Measurements from ENCODE around the gene MAST4. TPM values are rescaled to one million over a fixed set of nuclear protein-coding genes. Genes with fewer than 3 reads are reported as not detected.
"Not testable (repeated sequence)": the region's sequence is repeated elsewhere in the genome, so short reads cannot be mapped to it uniquely, and the experiment has no call there.

The MAST4 gene
- total RNA-seq, 1 donor from 2014 or later, result 55.2 TPM

DNA sequence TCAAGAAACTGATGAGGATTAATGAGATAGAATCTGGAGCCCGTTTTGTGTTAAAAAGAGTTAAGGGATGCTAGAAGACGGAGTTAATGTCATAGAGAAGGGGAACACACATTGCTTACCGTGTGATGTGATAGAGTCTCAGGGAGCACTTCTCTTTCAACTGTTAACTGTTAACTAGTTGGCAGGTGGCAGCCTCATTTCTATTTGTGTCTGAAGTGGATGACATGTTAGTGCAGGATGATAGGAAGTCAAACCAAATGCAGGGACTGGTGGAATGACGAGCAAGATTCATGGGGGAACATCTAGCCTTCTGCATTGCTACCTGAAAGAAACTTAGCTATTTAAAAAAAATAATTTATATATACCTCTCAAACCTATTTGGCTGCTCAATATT lies 222.7 kb downstream of the MAST4 start:
- no peak for DNase-seq (ENCODE audit: low spot score in 2 of 2)
- intact Hi-C loops (cut with DNase I), result no loop called here

DNA sequence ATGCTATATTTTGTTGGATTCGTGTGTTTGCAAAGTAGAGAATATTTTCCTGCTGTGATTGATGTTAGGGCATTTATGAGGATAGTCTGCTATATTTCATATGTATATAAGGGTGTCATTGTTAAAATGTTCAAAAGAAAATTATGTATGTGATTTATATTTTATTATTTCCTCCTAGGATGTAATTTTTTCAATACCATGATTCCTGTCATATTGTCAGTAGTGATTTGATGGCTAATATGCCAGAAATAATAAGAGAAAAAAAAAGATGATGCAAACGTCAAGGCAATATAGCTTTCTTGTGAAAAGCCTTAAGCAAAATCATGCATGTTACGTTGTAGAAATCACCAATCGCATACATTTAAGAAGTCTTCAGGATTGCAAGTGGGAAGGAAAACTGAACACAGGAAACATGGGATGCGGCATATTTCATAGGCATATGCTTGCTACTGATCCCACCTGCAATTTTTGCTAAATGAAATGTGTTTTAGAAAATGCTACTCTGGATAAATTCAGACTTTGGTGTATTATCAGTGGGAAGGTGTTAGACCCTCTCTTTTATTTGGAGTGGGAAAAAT lies 224.5 kb downstream of the MAST4 start:
- H3K9me3 ChIP-seq, result no peaks in the 10 kb centered on the region
- H3K4me3 ChIP-seq, result no peak overlapping the region
- no peaks in the 10 kb centered on the region for H3K4me1 ChIP-seq
- DNase-seq (ENCODE audit: low spot score in 2 of 2), result no peak
- TF ChIP-seq, protein P1, sequence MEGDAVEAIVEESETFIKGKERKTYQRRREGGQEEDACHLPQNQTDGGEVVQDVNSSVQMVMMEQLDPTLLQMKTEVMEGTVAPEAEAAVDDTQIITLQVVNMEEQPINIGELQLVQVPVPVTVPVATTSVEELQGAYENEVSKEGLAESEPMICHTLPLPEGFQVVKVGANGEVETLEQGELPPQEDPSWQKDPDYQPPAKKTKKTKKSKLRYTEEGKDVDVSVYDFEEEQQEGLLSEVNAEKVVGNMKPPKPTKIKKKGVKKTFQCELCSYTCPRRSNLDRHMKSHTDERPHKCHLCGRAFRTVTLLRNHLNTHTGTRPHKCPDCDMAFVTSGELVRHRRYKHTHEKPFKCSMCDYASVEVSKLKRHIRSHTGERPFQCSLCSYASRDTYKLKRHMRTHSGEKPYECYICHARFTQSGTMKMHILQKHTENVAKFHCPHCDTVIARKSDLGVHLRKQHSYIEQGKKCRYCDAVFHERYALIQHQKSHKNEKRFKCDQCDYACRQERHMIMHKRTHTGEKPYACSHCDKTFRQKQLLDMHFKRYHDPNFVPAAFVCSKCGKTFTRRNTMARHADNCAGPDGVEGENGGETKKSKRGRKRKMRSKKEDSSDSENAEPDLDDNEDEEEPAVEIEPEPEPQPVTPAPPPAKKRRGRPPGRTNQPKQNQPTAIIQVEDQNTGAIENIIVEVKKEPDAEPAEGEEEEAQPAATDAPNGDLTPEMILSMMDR (IDR thresholded peaks at IDR 0.05), result no peak
- no peaks in the 10 kb centered on the region for H3K36me3 ChIP-seq
- intact Hi-C loops (cut with DNase I), result no loop called here
- no peaks in the 10 kb centered on the region for H3K27me3 ChIP-seq
- H3K27ac ChIP-seq, result no peak overlapping the region

More for the DNA sequence above, 222.7 kb downstream of the MAST4 start:
- H3K9me3 ChIP-seq, result no peaks in the 10 kb centered on the region
- no peaks in the 10 kb centered on the region for H3K4me1 ChIP-seq
- no peak overlapping the region for H3K27ac ChIP-seq
- TF ChIP-seq, protein P1 (IDR thresholded peaks at IDR 0.05), result no peak
- H3K27me3 ChIP-seq, result no peaks in the 10 kb centered on the region
- no peaks in the 10 kb centered on the region for H3K36me3 ChIP-seq
- H3K4me3 ChIP-seq, result no peak overlapping the region

- no peaks in the 10 kb centered on the region for H3K36me3 ChIP-seq
- TF ChIP-seq, protein P1 (IDR thresholded peaks at IDR 0.05), result no peak
- intact Hi-C loops (cut with DNase I), result no loop called here
- H3K4me1 ChIP-seq, result no peaks in the 10 kb centered on the region
- no peak overlapping the region for H3K4me3 ChIP-seq
- no peaks in the 10 kb centered on the region for H3K27me3 ChIP-seq
- no peaks in the 10 kb centered on the region for H3K9me3 ChIP-seq
- DNase-seq (ENCODE audit: low spot score in 2 of 2), result no peak
- H3K27ac ChIP-seq, result no peak overlapping the region
Measured at GRCh38 chr5:66821688-66822429, 225.7 kb downstream of the MAST4 start.

GRCh38 chr5:66822906-66823305 lies 226.7 kb downstream of the MAST4 start:
- H3K36me3 ChIP-seq; intact Hi-C loops (cut with DNase I); DNase-seq (ENCODE audit: low spot score in 2 of 2); H3K27ac ChIP-seq; H3K4me3 ChIP-seq; H3K9me3 ChIP-seq; H3K4me1 ChIP-seq; H3K27me3 ChIP-seq: not testable (repeated sequence)

DNA sequence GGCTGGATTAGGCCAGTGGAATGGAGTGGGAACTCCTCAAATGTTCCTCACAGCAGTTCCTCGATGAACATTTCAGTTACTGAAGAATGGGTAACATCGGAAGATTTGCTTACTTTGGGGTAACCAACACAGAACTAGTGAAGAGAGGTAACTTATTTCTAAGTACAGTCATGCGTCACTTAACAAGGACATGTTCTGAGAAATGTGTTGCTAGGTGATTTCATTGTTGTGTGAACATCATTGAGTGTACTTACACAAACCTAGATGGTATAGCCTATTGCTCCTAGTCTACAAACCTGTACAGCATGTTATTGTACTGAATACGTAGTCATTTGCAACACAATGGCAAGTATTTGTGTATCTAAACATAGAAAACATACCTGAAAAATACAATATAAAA lies 228.3 kb downstream of the MAST4 start:
- H3K27ac ChIP-seq, result no peak overlapping the region
- H3K27me3 ChIP-seq, result no peaks in the 10 kb centered on the region
- no peaks in the 10 kb centered on the region for H3K9me3 ChIP-seq
- intact Hi-C loops (cut with DNase I), result no loop called here
- H3K4me3 ChIP-seq, result no peak overlapping the region
- TF ChIP-seq, protein P1 (IDR thresholded peaks at IDR 0.05), result no peak
- H3K4me1 ChIP-seq, result peaks cover 0 to 4% of the 10 kb centered on the region in 2 donors
- no peaks in the 10 kb centered on the region for H3K36me3 ChIP-seq
- DNase-seq (ENCODE audit: low spot score in 2 of 2), result no peak

DNA sequence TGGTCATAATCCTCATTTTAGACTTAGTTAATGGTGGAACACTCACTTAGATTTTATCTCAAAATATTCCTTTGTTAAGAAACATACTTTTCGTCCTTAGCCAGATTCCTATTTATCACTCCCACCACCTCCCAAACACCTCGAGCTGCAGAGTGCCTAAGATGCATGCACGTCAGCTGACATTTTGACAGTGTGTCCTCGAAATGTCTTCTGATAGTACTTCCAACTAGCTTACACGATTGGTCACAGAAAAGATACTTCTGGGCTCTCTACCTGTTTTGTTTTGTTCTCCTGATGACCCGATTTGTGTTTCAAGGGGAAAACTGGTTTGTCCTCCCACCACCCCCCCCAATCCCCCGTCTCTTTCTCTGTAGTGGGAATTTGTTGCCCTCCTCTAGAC lies 230.1 kb downstream of the MAST4 start:
- TF ChIP-seq, protein P1 (IDR thresholded peaks at IDR 0.05), result no peak
- H3K36me3 ChIP-seq, result no peaks in the 10 kb centered on the region
- DNase-seq (ENCODE audit: low spot score in 2 of 2), result no peak
- H3K4me1 ChIP-seq, result peaks cover 0 to 4% of the 10 kb centered on the region in 2 donors
- H3K4me3 ChIP-seq, result no peak overlapping the region
- H3K27ac ChIP-seq, result no peak overlapping the region
- no peaks in the 10 kb centered on the region for H3K9me3 ChIP-seq
- H3K27me3 ChIP-seq, result no peaks in the 10 kb centered on the region
- intact Hi-C loops (cut with DNase I), result no loop called here
